ENCODE results near the gene ANKS1B.
"Not testable (repeated sequence)": the region's sequence is repeated elsewhere in the genome, so short reads cannot be mapped to it uniquely, and the experiment has no call there.

The ANKS1B gene

GRCh38 chr12:99711246-99711645 is 273.5 kb downstream of the ANKS1B start:
- no peak for DNase-seq
- intact Hi-C loops (cut with DNase I) = no loop called here

- intact Hi-C loops (cut with DNase I) = no loop called here
- DNase-seq = no peak
These were observed 275.1 kb downstream of the ANKS1B start for GRCh38 chr12:99709619-99710018.

GRCh38 chr12:99709116-99709515 is 275.6 kb downstream of the ANKS1B start:
- no peak for DNase-seq
- intact Hi-C loops (cut with DNase I) = no loop called here

- intact Hi-C loops (cut with DNase I) = no loop called here
- DNase-seq = no peak
These were observed 276.9 kb downstream of the ANKS1B start for GRCh38 chr12:99707883-99708282.

GRCh38 chr12:99706736-99707473 is 277.8 kb downstream of the ANKS1B start:
- DNase-seq = peak in 1 of 10 donors; percentile 16

GRCh38 chr12:99704458-99704857 is 280.3 kb downstream of the ANKS1B start:
- DNase-seq = no peak
- intact Hi-C loops (cut with DNase I) = no loop called here

More at GRCh38 chr12:99706736-99707473, 277.8 kb downstream of the ANKS1B start:
- intact Hi-C loops (cut with DNase I) = no loop called here

GRCh38 chr12:99704036-99704435 is 280.7 kb downstream of the ANKS1B start:
- DNase-seq = peak in 2 of 10 donors; percentile 4 to 13
- intact Hi-C loops (cut with DNase I) = no loop called here

- no peak for DNase-seq
- intact Hi-C loops (cut with DNase I) = no loop called here
These were observed 284.7 kb downstream of the ANKS1B start for GRCh38 chr12:99700032-99700431.

- no peak for DNase-seq
- intact Hi-C loops (cut with DNase I) = no loop called here
These were observed 289.7 kb downstream of the ANKS1B start for GRCh38 chr12:99695050-99695449.

- no peak for DNase-seq
- intact Hi-C loops (cut with DNase I) = no loop called here
These were observed 298.6 kb downstream of the ANKS1B start for GRCh38 chr12:99686142-99686541.

GRCh38 chr12:99680276-99680675 is 304.5 kb downstream of the ANKS1B start:
- intact Hi-C loops (cut with DNase I) = no loop called here
- no peak for DNase-seq

GRCh38 chr12:99670635-99671034 is 314.1 kb downstream of the ANKS1B start:
- no peak for DNase-seq
- intact Hi-C loops (cut with DNase I) = no loop called here

- DNase-seq = no peak
- intact Hi-C loops (cut with DNase I) = loop anchor here (1.0 kb wide), 1 partner anchor 616 kb away; no protein-coding TSS in a partner anchor
These were observed 325.9 kb downstream of the ANKS1B start for GRCh38 chr12:99658671-99659349.

GRCh38 chr12:99649551-99649950 is 335.2 kb downstream of the ANKS1B start:
- no peak for DNase-seq
- intact Hi-C loops (cut with DNase I) = no loop called here

GRCh38 chr12:99648183-99648582 is 336.6 kb downstream of the ANKS1B start:
- peak in 3 of 10 donors; percentile 30 to 70 (median 48) for DNase-seq
- intact Hi-C loops (cut with DNase I) = no loop called here

- DNase-seq = peak in 1 of 10 donors; percentile 14
- intact Hi-C loops (cut with DNase I) = no loop called here
These were observed 337.3 kb downstream of the ANKS1B start, which contains the start of gene GARIN6 for GRCh38 chr12:99647453-99647852. GARIN6 (plus strand) TSS chr12:99647753; CDS start chr12:99648175, 422 bp downstream.

- DNase-seq = no peak
- intact Hi-C loops (cut with DNase I) = no loop called here
These were observed 340.1 kb downstream of the ANKS1B start for GRCh38 chr12:99644629-99645028.

- intact Hi-C loops (cut with DNase I) = no loop called here
- no peak for DNase-seq
These were observed 357.3 kb downstream of the ANKS1B start for GRCh38 chr12:99627459-99627858.

GRCh38 chr12:99624591-99624990 is 360.1 kb downstream of the ANKS1B start:
- DNase-seq; intact Hi-C loops (cut with DNase I): not testable (repeated sequence)

GRCh38 chr12:99620159-99620479 is 364.6 kb downstream of the ANKS1B start:
- DNase-seq = no peak
- intact Hi-C loops (cut with DNase I) = no loop called here

- intact Hi-C loops (cut with DNase I) = no loop called here
- DNase-seq = peak in 1 of 10 donors; percentile 23
These were observed 365.2 kb downstream of the ANKS1B start for GRCh38 chr12:99619389-99620158.

All from posterior cingulate gyrus (tissue), 11 donors.